ENCODE results near the gene ADAMTS13. TPM values are rescaled to one million over a fixed set of nuclear protein-coding genes. Genes with fewer than 3 reads are reported as not detected.
"Not testable (repeated sequence)": the region's sequence is repeated elsewhere in the genome, so short reads cannot be mapped to it uniquely, and the experiment has no call there.

ADAMTS13 gene
- polyA plus RNA-seq (ENCODE audit: insufficient read length in 3 of 3) = 10 to 100 TPM in 2 of 3 donors, 1 to 10 TPM in 1; 8.5 to 14.6 (median 11.5) TPM
- long read RNA-seq, donor 1 = 0 reads
- long read RNA-seq, donor 2, partial matches to known transcripts = 10 of 10 reads
- long read RNA-seq, donor 2, other reads (novel, unspliced or antisense) = 0 of 10 reads
- long read RNA-seq, donor 3, partial matches to known transcripts = 12 of 23 reads
- long read RNA-seq, donor 3, other reads (novel, unspliced or antisense) = 11 of 23 reads
- long read RNA-seq, donor 4 = 0 reads
- long read RNA-seq, donor 5 = 0 reads
- long read RNA-seq, donor 6 = 0 reads
- long read RNA-seq, donor 7 = 0 reads
- long read RNA-seq, donor 8, partial matches to known transcripts = 6 of 6 reads
- long read RNA-seq, donor 8, other reads (novel, unspliced or antisense) = 0 of 6 reads
- long read RNA-seq, donor 9 = 0 reads
- long read RNA-seq, donor 10 = 0 reads
- long read RNA-seq, donor 11 = 0 reads
- long read RNA-seq, donor 12 = 0 reads
- long read RNA-seq, donor 13 = 0 reads
- long read RNA-seq, donor 14 = 0 reads
- long read RNA-seq, donor 15 = 0 reads
- long read RNA-seq, donor 16 = 0 reads

GRCh38 chr9:133421615-133422542 lies at the start of gene ADAMTS13:
TSS of gene ADAMTS13 (plus strand) at chr9:133422367. CDS start at chr9:133422444, 77 bp downstream.
- no peak for DNase-seq (ENCODE audit: extremely low read depth in 1 of 11, low read depth in 9 of 11, low spot score in 4 of 11)

DNA sequence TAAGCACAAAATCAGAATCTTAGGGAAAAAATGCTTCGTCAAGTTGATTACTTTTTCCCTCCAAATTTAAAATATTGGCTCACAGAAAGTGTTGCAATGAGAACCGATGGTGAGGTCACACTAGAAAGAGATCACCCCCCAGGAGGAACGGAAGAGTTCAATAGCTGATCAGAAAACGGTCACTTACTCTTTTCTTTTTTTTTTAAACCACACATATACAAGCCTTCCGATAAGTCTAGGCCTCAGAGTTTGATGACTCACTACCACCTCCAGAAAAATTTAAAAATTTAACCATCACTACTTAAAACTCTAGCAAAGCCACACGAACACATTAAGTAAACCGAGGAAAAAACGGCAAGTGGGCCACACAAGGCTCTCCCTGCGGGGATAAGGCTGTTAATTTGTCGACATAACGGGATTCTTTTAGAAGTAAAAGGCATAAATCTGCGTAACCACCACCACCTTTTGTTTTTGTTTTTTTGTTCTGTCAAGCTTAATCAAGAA lies 47.5 kb upstream of the ADAMTS13 start:
- DNase-seq (ENCODE audit: extremely low read depth in 1 of 11, low read depth in 9 of 11, low spot score in 4 of 11) = no peak

- no peak for DNase-seq (ENCODE audit: extremely low read depth in 1 of 11, low read depth in 9 of 11, low spot score in 4 of 11)
Observed at GRCh38 chr9:133375116-133375723, 46.9 kb upstream of the ADAMTS13 start.

- peak; percentile 81 to 96 (median 94) for DNase-seq (ENCODE audit: extremely low read depth in 1 of 11, low read depth in 9 of 11, low spot score in 4 of 11)
Observed at GRCh38 chr9:133375724-133376654, 46.2 kb upstream of the ADAMTS13 start, which contains the start of the genes STKLD1 and SURF4. TSS of gene STKLD1 (plus strand) at chr9:133376366. CDS start at chr9:133376474, 108 bp downstream. TSS of gene SURF4 (minus strand) at chr9:133376060. CDS start at chr9:133375969, 91 bp downstream.

DNA sequence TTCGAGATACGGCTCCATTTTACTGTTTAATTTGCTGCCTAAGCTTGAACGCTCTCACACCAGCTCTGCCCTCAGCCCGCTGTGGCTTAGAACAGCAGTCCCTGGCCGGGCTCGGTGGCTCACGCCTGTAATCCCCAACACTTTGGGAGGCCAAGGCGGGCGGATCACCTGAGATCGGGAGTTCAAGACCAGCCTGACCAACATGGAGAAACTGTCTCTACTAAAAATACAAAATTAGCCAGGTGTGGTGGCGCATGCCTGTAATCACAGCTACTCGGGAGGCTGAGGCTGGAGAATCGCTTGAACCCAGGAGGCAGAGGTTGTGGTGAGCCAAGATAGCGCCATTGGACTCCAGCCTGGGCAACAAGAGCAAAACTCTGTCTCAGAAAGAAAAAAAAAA lies 44.9 kb upstream of the ADAMTS13 start:
- not testable (repeated sequence) for DNase-seq (ENCODE audit: extremely low read depth in 1 of 11, low read depth in 9 of 11, low spot score in 4 of 11)

- DNase-seq (ENCODE audit: extremely low read depth in 1 of 11, low read depth in 9 of 11, low spot score in 4 of 11) = no peak
Observed at GRCh38 chr9:133377721-133378216, 44.4 kb upstream of the ADAMTS13 start.

GRCh38 chr9:133378408-133378962 lies 43.7 kb upstream of the ADAMTS13 start:
- no peak for DNase-seq (ENCODE audit: extremely low read depth in 1 of 11, low read depth in 9 of 11, low spot score in 4 of 11)

GRCh38 chr9:133379153-133380086 lies 42.7 kb upstream of the ADAMTS13 start:
- DNase-seq (ENCODE audit: extremely low read depth in 1 of 11, low read depth in 9 of 11, low spot score in 4 of 11) = no peak

DNA sequence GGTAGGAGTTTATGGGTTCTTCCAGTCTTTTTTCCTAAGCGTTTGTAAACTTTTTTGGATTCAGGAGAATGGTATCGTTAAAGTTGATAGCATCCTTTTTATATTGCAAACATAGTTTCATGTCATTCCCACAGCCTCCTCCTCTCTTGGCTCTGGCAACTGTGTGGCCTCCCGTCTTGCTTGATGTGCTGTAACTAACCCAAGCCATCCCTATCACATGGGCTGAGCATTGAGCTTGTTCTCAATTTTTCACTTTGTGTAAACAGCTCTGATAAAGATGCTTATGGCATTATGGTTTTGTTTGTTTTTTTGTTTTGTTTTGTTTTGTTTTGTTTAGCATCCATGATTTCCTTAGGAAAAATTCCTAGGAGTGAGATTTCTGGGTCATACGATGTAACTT lies 41.4 kb upstream of the ADAMTS13 start:
- no peak for DNase-seq (ENCODE audit: extremely low read depth in 1 of 11, low read depth in 9 of 11, low spot score in 4 of 11)

DNA sequence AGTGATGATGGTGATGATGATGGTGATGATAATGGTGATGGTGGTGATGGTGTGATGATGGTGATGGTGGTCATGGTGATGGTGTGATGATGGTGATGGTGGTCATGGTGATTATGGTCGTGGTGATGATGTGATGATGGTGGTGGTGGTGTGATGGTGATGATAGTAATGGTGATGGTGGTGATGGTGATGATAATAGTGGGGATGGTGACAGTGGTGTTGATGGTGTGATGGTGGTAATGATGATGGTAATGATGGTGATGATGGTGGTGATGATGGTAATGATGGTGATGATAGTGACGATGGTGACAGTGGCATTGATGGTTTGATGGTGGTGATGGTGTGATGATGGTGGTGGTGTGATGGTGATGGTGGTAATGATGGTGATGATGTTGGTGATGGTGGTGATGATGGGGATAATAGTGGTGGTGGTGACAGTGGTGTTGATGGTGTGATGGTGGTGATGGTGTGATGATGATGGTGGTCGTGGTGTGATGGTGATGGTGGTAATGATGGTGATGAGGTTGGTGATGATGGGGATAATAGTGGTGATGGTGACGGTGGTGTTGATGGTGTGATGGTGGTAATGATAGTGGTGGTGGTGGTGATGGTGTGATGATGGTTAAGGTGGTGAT lies 39.5 kb upstream of the ADAMTS13 start:
- no peak for DNase-seq (ENCODE audit: extremely low read depth in 1 of 11, low read depth in 9 of 11, low spot score in 4 of 11)

DNA sequence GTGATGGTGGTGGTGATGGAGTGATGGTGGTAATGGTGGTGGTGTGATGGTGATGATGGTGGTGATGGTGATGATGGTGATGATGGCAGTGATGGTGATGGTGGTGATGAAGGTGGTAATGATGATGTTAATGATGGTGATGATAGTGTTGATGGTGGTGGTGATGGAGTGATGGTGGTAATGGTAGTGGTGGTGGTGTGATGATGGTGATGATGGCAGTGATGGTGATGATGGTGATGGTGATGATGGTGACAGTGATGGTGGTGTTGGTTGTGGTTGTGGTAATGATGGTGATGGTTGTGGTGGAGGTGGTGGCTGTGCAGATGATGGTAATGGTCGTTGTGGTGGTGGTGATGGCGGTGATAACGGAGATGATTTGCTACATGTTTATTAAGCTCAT lies 38.7 kb upstream of the ADAMTS13 start:
- no peak for DNase-seq (ENCODE audit: extremely low read depth in 1 of 11, low read depth in 9 of 11, low spot score in 4 of 11)

- no peak for DNase-seq (ENCODE audit: extremely low read depth in 1 of 11, low read depth in 9 of 11, low spot score in 4 of 11)
Observed at GRCh38 chr9:133384736-133385321, 37.3 kb upstream of the ADAMTS13 start.

DNA sequence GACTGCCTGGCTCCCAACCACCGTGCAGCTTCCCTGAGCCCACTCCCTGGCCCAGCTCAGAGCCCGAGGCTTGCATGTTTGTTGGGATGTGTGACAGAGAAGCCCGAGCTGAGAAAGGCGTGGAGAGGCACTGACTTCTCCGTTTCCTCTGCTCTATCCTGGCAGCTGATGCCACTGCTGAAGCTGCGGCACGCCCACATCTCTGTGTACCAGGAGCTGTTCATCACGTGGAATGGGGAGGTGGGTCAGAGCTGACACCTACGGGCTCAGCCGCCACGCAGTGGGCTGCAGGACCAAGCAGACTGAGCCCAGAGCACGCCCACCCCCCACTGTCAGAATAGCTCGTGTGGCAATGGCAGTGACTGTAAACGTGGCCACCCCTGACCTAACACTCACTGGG lies 36.7 kb upstream of the ADAMTS13 start:
- no peak for DNase-seq (ENCODE audit: extremely low read depth in 1 of 11, low read depth in 9 of 11, low spot score in 4 of 11)

GRCh38 chr9:133386338-133386737 lies 35.8 kb upstream of the ADAMTS13 start:
- DNase-seq (ENCODE audit: extremely low read depth in 1 of 11, low read depth in 9 of 11, low spot score in 4 of 11) = no peak

DNA sequence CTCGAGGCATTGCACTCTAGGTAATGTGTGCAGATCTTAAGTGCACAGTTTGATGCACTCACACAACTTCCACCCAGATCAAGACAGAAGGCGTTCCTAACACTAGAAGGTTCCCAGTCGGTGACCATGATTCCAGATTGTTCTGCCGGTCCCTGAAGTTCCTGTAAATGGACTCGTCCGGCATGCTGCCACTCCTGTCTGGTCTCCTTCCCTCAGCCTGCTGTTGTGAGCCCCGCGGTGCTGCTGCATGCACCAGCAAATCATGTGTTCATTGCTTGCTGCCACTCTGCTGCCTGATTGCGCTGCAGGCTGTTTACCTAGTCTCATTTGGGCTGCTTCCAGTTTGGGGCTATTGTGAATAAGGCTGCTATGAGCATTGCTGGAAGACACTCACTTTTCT lies 34.5 kb upstream of the ADAMTS13 start:
- DNase-seq (ENCODE audit: extremely low read depth in 1 of 11, low read depth in 9 of 11, low spot score in 4 of 11) = no peak
